ENCODE results near the gene CCDC175.

Gene CCDC175

DNA sequence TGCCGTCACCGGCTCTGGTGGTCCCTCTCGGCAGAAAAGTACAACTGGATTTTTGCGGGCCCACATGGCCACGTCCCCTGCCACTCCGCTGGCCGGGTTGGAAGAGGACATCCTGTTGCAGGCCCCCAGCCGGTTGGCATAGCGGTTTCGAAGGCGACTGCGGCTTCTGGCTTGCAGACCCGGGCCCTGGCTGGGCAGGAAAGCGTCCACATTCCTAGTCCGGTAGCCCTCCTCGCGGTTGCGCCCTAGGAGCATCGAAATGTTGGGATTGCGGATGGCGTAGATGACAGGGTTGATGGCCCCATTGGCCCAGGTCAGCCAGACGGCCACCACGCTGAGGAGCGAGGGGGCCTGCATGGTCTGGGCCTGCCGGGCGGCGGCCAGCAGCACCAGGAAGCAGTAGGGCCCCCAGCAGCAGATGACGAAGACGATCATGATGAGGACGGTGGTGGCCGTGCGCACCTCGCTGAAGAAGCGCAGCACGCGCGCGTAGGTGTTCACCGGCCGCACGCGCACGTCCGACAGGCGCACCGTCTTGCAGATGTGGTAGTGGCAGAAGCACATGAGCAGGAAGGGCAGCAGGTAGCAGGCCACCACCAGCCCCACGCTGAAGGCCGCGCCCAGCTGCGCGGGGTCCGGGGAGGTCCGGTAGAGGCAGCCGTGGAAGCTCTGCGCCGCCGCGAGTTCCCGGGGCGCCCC lies 112.7 kb downstream of the CCDC175 start:
- Histone ChIP-seq H3K9me2 (replicated peaks; ENCODE audit: low read depth, low read length) (no peaks in the 10 kb centered on the region), H3K79me2 (ENCODE audit: insufficient read depth, low read length) (no peaks in the 10 kb centered on the region), H3K9ac (ENCODE audit: low read depth, low read length, poor library complexity, severe bottlenecking) (no peak overlapping the region), H4K20me1 (ENCODE audit: insufficient read depth, low read length, poor library complexity, severe bottlenecking) (no peaks in the 10 kb centered on the region), H3K36me3 (ENCODE audit: insufficient read depth, low read length) (no peaks in the 10 kb centered on the region), H3K4me3 (ENCODE audit: low read length, poor library complexity, severe bottlenecking) (no peak overlapping the region), H3K27me3 (ENCODE audit: insufficient read depth, low read length, poor library complexity, severe bottlenecking) (no peaks in the 10 kb centered on the region), H3F3A (ENCODE audit: low read depth) (no peaks in the 10 kb centered on the region), H2AFZ (ENCODE audit: low read length) (no peak overlapping the region), H3K4me1 (ENCODE audit: insufficient read depth, low read length, poor library complexity, severe bottlenecking) (no peaks in the 10 kb centered on the region), H3K9me3 (ENCODE audit: insufficient read depth, low read depth, low read length) (no peaks in the 10 kb centered on the region), H3K4me2 (ENCODE audit: low read depth, low read length, poor library complexity, severe bottlenecking) (no peak overlapping the region)
- TF ChIP-seq, protein P1, sequence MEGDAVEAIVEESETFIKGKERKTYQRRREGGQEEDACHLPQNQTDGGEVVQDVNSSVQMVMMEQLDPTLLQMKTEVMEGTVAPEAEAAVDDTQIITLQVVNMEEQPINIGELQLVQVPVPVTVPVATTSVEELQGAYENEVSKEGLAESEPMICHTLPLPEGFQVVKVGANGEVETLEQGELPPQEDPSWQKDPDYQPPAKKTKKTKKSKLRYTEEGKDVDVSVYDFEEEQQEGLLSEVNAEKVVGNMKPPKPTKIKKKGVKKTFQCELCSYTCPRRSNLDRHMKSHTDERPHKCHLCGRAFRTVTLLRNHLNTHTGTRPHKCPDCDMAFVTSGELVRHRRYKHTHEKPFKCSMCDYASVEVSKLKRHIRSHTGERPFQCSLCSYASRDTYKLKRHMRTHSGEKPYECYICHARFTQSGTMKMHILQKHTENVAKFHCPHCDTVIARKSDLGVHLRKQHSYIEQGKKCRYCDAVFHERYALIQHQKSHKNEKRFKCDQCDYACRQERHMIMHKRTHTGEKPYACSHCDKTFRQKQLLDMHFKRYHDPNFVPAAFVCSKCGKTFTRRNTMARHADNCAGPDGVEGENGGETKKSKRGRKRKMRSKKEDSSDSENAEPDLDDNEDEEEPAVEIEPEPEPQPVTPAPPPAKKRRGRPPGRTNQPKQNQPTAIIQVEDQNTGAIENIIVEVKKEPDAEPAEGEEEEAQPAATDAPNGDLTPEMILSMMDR (conservative IDR thresholded peaks at IDR 0.05; ENCODE audit: low read length): no peak
- TF ChIP-seq EZH2phosphoT487 (IDR thresholded peaks at IDR 0.05; ENCODE audit: borderline replicate concordance): no peak

GRCh38 chr14:59461891-59462290 lies 114.7 kb downstream of the CCDC175 start:
- Histone ChIP-seq H4K20me1 (ENCODE audit: insufficient read depth, low read length, poor library complexity, severe bottlenecking) (no peaks in the 10 kb centered on the region), H3K36me3 (ENCODE audit: insufficient read depth, low read length) (no peaks in the 10 kb centered on the region), H3F3A (ENCODE audit: low read depth) (no peaks in the 10 kb centered on the region), H3K9me2 (replicated peaks; ENCODE audit: low read depth, low read length) (no peaks in the 10 kb centered on the region), H3K4me1 (ENCODE audit: insufficient read depth, low read length, poor library complexity, severe bottlenecking) (no peaks in the 10 kb centered on the region), H3K4me3 (ENCODE audit: low read length, poor library complexity, severe bottlenecking) (no peak overlapping the region), H2AFZ (ENCODE audit: low read length) (no peak overlapping the region), H3K79me2 (ENCODE audit: insufficient read depth, low read length) (no peaks in the 10 kb centered on the region), H3K27me3 (ENCODE audit: insufficient read depth, low read length, poor library complexity, severe bottlenecking) (no peaks in the 10 kb centered on the region), H3K4me2 (ENCODE audit: low read depth, low read length, poor library complexity, severe bottlenecking) (no peak overlapping the region), H3K9me3 (ENCODE audit: insufficient read depth, low read depth, low read length) (no peaks in the 10 kb centered on the region), H3K9ac (ENCODE audit: low read depth, low read length, poor library complexity, severe bottlenecking) (no peak overlapping the region)
- TF ChIP-seq, protein P1 (conservative IDR thresholded peaks at IDR 0.05; ENCODE audit: low read length): no peak
- TF ChIP-seq EZH2phosphoT487 (IDR thresholded peaks at IDR 0.05; ENCODE audit: borderline replicate concordance): no peak

DNA sequence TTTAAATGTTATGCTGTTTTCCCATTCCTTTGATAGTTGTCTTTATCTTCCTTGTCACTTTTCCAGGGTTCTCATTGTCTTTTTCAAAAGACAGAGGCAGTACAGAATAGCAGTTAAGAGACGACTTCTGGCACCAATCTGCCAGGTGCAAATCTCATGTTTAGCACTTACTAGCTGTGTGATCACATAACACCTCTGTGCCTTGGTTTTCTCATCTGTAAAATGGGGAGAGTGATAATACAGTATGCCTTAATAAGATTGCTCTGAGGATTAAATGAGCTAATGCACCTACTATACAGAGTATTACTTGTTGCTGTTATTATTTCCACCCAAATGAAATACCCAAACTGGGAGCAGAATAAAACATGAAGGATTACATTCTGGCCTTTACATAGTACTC lies 116.2 kb downstream of the CCDC175 start:
- Histone ChIP-seq H3K36me3 (ENCODE audit: insufficient read depth, low read length) (no peaks in the 10 kb centered on the region), H3K9ac (ENCODE audit: low read depth, low read length, poor library complexity, severe bottlenecking) (no peak overlapping the region), H3F3A (ENCODE audit: low read depth) (no peaks in the 10 kb centered on the region), H3K9me3 (ENCODE audit: insufficient read depth, low read depth, low read length) (peaks cover 3% of the 10 kb centered on the region; the same call in 1 of the 2 replicates), H3K27me3 (ENCODE audit: insufficient read depth, low read length, poor library complexity, severe bottlenecking) (no peaks in the 10 kb centered on the region), H2AFZ (ENCODE audit: low read length) (no peak overlapping the region), H3K4me1 (ENCODE audit: insufficient read depth, low read length, poor library complexity, severe bottlenecking) (no peaks in the 10 kb centered on the region), H3K79me2 (ENCODE audit: insufficient read depth, low read length) (no peaks in the 10 kb centered on the region), H3K9me2 (replicated peaks; ENCODE audit: low read depth, low read length) (no peaks in the 10 kb centered on the region), H3K4me3 (ENCODE audit: low read length, poor library complexity, severe bottlenecking) (no peak overlapping the region), H4K20me1 (ENCODE audit: insufficient read depth, low read length, poor library complexity, severe bottlenecking) (no peaks in the 10 kb centered on the region), H3K4me2 (ENCODE audit: low read depth, low read length, poor library complexity, severe bottlenecking) (no peak overlapping the region)
- TF ChIP-seq, protein P1 (conservative IDR thresholded peaks at IDR 0.05; ENCODE audit: low read length): no peak
- no peak for TF ChIP-seq EZH2phosphoT487 (IDR thresholded peaks at IDR 0.05; ENCODE audit: borderline replicate concordance)
